DND-41 (cell line): Measurements from ENCODE around the gene PDLIM4.

Experiments
- ATAC-seq: fragments of 200-7000 bp; cut with Tn5 transposase; 3 replicates; pipeline ENCODE4 v1.9.1; 2021; ENCODE audit warnings: low read depth; ENCODE audit not compliant: insufficient read depth
- DNase-seq: peaks from one replicate; pipeline ENCODE4 v3.0.0-alpha.2; 2020
- H2AFZ ChIP-seq: 2 replicates; pipeline ENCODE4 v1.6.0; 2012; ENCODE audit warnings: low read depth, low read length
- H3K27ac ChIP-seq: 2 replicates; pipeline ENCODE4 v1.5.1; 2012; ENCODE audit warnings: low read length, inconsistent platforms
- H3K27me3 ChIP-seq: fragments of 200-600 bp; sonication (generic); 2 replicates; pipeline ENCODE4 v1.6.0; 2012; ENCODE audit warnings: low read length, mild to moderate bottlenecking, inconsistent platforms; ENCODE audit not compliant: insufficient read depth, poor library complexity
- H3K36me3 ChIP-seq: 2 replicates; pipeline ENCODE4 v1.5.1; 2012; ENCODE audit warnings: low read length, inconsistent platforms; ENCODE audit not compliant: insufficient read depth
- H3K4me1 ChIP-seq: 2 replicates; pipeline ENCODE4 v1.5.1; 2012; ENCODE audit warnings: mild to moderate bottlenecking, low read length; ENCODE audit not compliant: insufficient read depth
- H3K4me2 ChIP-seq: 2 replicates; pipeline ENCODE4 v1.6.0; 2012; ENCODE audit warnings: mild to moderate bottlenecking, moderate library complexity, low read length, inconsistent platforms; ENCODE audit not compliant: insufficient read depth
- H3K4me3 ChIP-seq, 2 experiments: fragments of 200-600 bp in 1 of 2; shearing (Covaris generic) in 1 of 2; 2 replicates each; pipeline ENCODE4 v1.5.1; 2012 to 2016; ENCODE audit warnings: inconsistent platforms in 2 of 2, low read length in 2 of 2, mild to moderate bottlenecking in 2 of 2, low read depth in 1 of 2, moderate library complexity in 1 of 2
- H3K79me2 ChIP-seq: 2 replicates; pipeline ENCODE4 v1.6.0; 2012; ENCODE audit warnings: low read length, inconsistent platforms; ENCODE audit not compliant: insufficient read depth
- H3K9ac ChIP-seq: 2 replicates; pipeline ENCODE4 v1.6.0; 2012; ENCODE audit warnings: low read depth, mild to moderate bottlenecking, inconsistent platforms, low read length, moderate library complexity
- H3K9me3 ChIP-seq: 2 replicates; pipeline ENCODE4 v1.5.1; 2012; ENCODE audit warnings: low read length, moderate library complexity, mild to moderate bottlenecking, inconsistent platforms; ENCODE audit not compliant: insufficient read depth, severe bottlenecking
- H4K20me1 ChIP-seq: 2 replicates; pipeline ENCODE4 v1.6.0; 2012; ENCODE audit warnings: low read length; ENCODE audit not compliant: insufficient read depth
- EZH2 ChIP-seq: IDR thresholded peaks from 3 replicates; pipeline ENCODE4 v1.6.1; 2012; ENCODE audit warnings: borderline replicate concordance, low read depth, mild to moderate bottlenecking, moderate library complexity, low read length, inconsistent platforms; ENCODE audit not compliant: severe bottlenecking
- TF ChIP-seq, protein P1 (sequence below): IDR thresholded peaks from 2 replicates; pipeline ENCODE4 v1.5.1; 2012; ENCODE audit warnings: borderline replicate concordance, low read length, moderate library complexity, mild to moderate bottlenecking; ENCODE audit not compliant: poor library complexity, severe bottlenecking; ENCODE audit errors: extremely low read depth

PDLIM4 gene

DNA sequence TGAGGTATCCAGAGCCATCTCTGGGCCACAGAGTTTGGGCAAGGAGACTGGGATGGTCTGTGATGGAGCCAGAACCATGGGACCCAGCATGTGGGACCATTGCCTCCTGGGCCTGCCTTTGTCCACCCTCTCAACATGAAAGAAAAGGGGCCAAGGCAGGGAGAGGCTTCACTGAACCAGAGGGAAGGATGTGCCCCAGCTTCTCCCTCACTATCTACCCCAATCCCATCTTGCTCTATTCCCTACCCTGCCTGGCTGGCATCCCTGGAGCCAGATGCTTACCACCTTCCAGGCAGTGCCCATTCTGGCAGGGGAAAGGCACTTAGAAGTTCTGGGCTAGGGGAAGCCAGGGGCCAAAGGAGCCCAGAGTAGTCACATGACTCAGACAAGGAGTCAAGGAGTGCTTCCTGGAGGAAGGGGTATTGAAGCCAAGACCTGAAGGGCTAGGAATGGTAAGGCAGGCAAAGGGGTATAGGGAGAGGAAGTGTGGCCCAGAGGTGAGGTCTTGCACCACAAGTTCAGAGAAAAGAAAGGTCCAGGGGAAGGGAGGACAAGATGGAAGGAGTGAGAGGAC is 9.8 kb downstream of the PDLIM4 start:
- H3K79me2 ChIP-seq: no peaks in the 10 kb centered on the region

DNA sequence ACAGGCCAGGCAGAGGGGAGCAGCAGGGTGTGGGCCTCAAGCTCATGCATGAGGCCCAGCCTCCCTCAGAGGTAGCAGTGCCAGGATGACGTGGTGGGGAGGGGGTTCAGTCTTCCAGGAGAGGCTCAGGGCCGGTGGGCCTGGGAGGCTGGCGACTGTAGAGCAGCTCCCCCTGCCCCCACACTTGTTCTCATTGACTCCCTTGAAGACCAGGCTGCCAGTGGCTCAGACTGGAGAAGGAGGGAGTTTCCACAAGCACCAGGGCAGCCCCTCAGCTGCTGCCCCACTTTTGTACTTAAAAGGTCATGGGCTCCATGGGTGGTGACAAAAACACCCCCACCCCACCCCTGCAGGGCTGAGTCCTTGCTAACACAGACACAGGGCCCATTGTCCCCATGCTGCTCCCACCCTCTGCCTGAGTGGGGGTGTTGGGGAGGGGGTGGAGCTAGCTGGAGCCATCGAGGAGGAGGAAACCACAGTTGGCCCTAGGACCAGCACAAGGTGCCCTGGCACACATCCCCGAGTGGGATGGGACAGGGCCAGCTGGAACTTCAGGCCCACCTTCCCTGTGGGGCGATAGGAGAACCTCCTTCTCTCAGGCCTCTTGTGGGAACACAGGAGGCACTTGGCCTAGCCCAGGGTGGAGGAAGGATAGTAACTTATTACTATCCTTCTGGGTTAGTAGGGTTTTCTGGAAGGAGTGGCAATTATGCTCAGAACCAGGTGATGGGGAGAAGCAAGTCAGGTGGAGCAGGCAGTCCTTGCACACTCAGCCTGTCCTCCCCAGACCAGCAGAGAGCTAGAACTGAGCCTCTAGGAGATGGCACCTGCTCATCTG is 10.7 kb downstream of the PDLIM4 start:
- DNase-seq (no peak), ATAC-seq (no peak)
- TF ChIP-seq, protein P1, sequence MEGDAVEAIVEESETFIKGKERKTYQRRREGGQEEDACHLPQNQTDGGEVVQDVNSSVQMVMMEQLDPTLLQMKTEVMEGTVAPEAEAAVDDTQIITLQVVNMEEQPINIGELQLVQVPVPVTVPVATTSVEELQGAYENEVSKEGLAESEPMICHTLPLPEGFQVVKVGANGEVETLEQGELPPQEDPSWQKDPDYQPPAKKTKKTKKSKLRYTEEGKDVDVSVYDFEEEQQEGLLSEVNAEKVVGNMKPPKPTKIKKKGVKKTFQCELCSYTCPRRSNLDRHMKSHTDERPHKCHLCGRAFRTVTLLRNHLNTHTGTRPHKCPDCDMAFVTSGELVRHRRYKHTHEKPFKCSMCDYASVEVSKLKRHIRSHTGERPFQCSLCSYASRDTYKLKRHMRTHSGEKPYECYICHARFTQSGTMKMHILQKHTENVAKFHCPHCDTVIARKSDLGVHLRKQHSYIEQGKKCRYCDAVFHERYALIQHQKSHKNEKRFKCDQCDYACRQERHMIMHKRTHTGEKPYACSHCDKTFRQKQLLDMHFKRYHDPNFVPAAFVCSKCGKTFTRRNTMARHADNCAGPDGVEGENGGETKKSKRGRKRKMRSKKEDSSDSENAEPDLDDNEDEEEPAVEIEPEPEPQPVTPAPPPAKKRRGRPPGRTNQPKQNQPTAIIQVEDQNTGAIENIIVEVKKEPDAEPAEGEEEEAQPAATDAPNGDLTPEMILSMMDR: no peak
- no peak for TF ChIP-seq EZH2
- no peaks in the 10 kb centered on the region for H3K9me3 ChIP-seq
- H3K9ac ChIP-seq: no peak overlapping the region
- H3K27me3 ChIP-seq: no peaks in the 10 kb centered on the region
- no peak overlapping the region for H3K4me3 ChIP-seq
- no peaks in the 10 kb centered on the region for H4K20me1 ChIP-seq
- 0 out of 2 replicates have a peak, but pooled peaks cover 6% of the 10 kb centered on the region for H3K4me1 ChIP-seq
- no peaks in the 10 kb centered on the region for H3K36me3 ChIP-seq
- no peak overlapping the region for H3K27ac ChIP-seq
- H3K4me2 ChIP-seq: no peak overlapping the region
- no peaks in the 10 kb centered on the region for H3K79me2 ChIP-seq
- H2AFZ ChIP-seq: no peak overlapping the region

More for the DNA sequence above, 9.8 kb downstream of the PDLIM4 start:
- ATAC-seq (no peak), DNase-seq (no peak)
- H4K20me1 ChIP-seq: no peaks in the 10 kb centered on the region
- H3K9me3 ChIP-seq: no peaks in the 10 kb centered on the region
- no peak overlapping the region for H2AFZ ChIP-seq
- no peak overlapping the region for H3K4me2 ChIP-seq
- no peaks in the 10 kb centered on the region for H3K27me3 ChIP-seq
- H3K9ac ChIP-seq: no peak overlapping the region
- H3K27ac ChIP-seq: no peak overlapping the region
- no peaks in the 10 kb centered on the region for H3K4me1 ChIP-seq
- TF ChIP-seq EZH2: no peak
- TF ChIP-seq, protein P1: no peak
- no peaks in the 10 kb centered on the region for H3K36me3 ChIP-seq
- H3K4me3 ChIP-seq: no peak overlapping the region

DNA sequence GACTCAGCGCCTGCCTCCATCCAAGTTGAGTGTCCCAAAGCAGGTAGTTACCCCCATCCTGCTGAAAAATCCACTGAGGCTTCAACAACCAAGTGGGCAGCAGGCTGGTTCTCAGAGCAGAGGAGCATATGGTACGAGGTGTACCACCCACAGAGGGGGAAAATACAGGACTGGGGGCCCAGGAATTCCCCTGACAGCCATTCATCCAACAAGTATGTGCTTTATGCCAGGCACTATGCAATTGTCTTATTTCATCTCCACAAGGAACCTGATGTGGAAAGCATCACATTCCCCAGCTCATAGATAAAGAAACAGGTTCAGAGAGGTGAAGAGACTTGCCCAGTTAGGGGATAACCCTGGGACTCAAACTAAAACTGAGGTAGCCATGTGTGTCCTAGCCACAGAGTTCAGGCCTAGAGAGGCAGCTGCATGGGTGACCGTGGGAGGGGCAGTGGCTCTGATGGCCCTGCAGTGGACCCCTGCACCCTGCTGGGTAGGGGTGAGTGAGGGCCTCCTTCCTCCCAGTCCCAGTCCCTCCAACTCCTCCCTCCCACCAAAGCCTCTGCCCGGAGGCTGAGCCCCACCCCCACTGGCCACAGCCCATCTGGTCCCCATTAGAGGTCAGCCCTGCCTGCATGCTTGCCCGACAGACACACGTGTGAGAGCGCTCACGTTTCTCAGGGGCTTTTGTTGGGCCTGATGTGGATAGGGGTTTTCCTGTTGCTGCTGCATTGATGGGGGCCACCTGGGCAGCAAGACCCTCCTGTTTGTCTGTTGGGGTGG is 11.5 kb downstream of the PDLIM4 start:
- H3K27ac ChIP-seq: no peak overlapping the region
- no peaks in the 10 kb centered on the region for H4K20me1 ChIP-seq
- 0 out of 2 replicates have a peak, but pooled peaks cover 6% of the 10 kb centered on the region for H3K4me1 ChIP-seq
- DNase-seq (no peak), ATAC-seq (no peak)
- no peaks in the 10 kb centered on the region for H3K79me2 ChIP-seq
- no peaks in the 10 kb centered on the region for H3K27me3 ChIP-seq
- H3K4me2 ChIP-seq: no peak overlapping the region
- H2AFZ ChIP-seq: no peak overlapping the region
- no peaks in the 10 kb centered on the region for H3K36me3 ChIP-seq
- no peak overlapping the region for H3K4me3 ChIP-seq
- H3K9ac ChIP-seq: no peak overlapping the region
- no peaks in the 10 kb centered on the region for H3K9me3 ChIP-seq
- TF ChIP-seq EZH2: no peak
- TF ChIP-seq, protein P1: no peak
